ENCODE data around the gene SGSM2. TPM values are rescaled to one million over a fixed set of nuclear protein-coding genes. Genes with fewer than 3 reads are reported as not detected.

Gene SGSM2
- total and polyA plus RNA-seq, 2 of the 13 experiments (the other 11 are each of a cell fraction or from before 2014, with no cell fraction given), result 30.4 to 51.3 TPM

DNA sequence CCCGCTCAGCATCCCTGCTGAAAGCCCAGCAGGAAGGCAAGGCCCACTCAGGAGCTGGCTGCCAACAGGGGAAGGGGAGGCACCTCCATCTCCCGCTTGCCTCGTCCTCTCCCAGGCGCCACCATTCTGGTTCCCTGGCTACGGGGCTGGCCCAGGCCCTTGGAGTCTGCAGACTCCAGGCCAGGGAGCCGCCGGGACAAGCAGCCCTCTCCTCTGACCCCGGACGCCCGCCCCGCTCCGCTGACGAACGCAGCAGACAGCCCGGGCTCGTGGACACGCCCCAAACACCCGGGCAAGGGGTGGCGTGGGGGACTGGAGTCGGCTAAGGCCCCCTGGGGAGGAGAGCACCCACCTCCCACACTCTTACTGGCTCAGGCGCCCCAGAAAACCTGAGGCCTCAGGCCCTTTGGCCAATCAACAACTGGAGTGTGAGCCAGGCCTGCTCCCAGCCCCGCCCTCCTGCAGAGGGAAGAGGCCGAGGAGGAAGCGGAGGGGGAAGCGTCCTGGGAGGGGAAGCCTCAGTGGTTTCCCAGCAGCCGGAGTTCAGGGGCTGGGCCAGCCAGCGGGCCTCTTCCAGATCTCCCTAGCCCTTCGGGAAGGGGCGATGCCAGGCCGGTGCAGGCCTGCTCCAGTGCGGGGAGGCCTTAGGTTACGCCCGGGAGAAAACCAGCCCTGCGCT lies 59.4 kb downstream of the SGSM2 start (continued):
- TF ChIP-seq ETV6 (CRISPR knock-in tag; conservative IDR thresholded peaks at IDR 0.05) (no peak), GATA4 (IDR thresholded peaks at IDR 0.05; ENCODE audit: borderline replicate concordance, low read depth) (no peak), ZNF354B (CRISPR knock-in tag; IDR thresholded peaks at IDR 0.05) (no peak), ZNF576 (CRISPR knock-in tag; IDR thresholded peaks at IDR 0.05) (no peak), POGZ (CRISPR knock-in tag; IDR thresholded peaks at IDR 0.05) (no peak), DZIP1 (CRISPR knock-in tag; IDR thresholded peaks at IDR 0.05) (no peak), ZFYVE20 (CRISPR knock-in tag; IDR thresholded peaks at IDR 0.05; ENCODE audit: borderline replicate concordance, low read depth) (no peak), ZNF570 (CRISPR knock-in tag; IDR thresholded peaks at IDR 0.05; ENCODE audit: borderline replicate concordance) (no peak), TFDP2 (CRISPR knock-in tag; IDR thresholded peaks at IDR 0.05) (no peak), ZNF549 (CRISPR knock-in tag; IDR thresholded peaks at IDR 0.05) (no peak), ZNF572 (CRISPR knock-in tag; IDR thresholded peaks at IDR 0.05) (no peak), ZNF337 (CRISPR knock-in tag; IDR thresholded peaks at IDR 0.05; ENCODE audit: borderline replicate concordance, low read depth) (no peak), MTF2 (CRISPR knock-in tag; IDR thresholded peaks at IDR 0.05; ENCODE audit: borderline replicate concordance) (no peak), HMGXB4 (CRISPR knock-in tag; IDR thresholded peaks at IDR 0.05; ENCODE audit: borderline replicate concordance in 1 of 2, low read depth in 1 of 2) (peak; percentile 30 to 38; a peak in 1 of 4 replicates), KAT8 (CRISPR knock-in tag; IDR thresholded peaks at IDR 0.05) (peak; percentile 24; the same call in 1 of the 2 replicates), ZMYM3 (CRISPR knock-in tag; IDR thresholded peaks at IDR 0.05) (no peak), KDM4B (CRISPR knock-in tag; IDR thresholded peaks at IDR 0.05) (no peak), NBN (conservative IDR thresholded peaks at IDR 0.05) (no peak), SMAD9 (CRISPR knock-in tag; IDR thresholded peaks at IDR 0.05) (no peak)
- TF ChIP-seq, protein P1, sequence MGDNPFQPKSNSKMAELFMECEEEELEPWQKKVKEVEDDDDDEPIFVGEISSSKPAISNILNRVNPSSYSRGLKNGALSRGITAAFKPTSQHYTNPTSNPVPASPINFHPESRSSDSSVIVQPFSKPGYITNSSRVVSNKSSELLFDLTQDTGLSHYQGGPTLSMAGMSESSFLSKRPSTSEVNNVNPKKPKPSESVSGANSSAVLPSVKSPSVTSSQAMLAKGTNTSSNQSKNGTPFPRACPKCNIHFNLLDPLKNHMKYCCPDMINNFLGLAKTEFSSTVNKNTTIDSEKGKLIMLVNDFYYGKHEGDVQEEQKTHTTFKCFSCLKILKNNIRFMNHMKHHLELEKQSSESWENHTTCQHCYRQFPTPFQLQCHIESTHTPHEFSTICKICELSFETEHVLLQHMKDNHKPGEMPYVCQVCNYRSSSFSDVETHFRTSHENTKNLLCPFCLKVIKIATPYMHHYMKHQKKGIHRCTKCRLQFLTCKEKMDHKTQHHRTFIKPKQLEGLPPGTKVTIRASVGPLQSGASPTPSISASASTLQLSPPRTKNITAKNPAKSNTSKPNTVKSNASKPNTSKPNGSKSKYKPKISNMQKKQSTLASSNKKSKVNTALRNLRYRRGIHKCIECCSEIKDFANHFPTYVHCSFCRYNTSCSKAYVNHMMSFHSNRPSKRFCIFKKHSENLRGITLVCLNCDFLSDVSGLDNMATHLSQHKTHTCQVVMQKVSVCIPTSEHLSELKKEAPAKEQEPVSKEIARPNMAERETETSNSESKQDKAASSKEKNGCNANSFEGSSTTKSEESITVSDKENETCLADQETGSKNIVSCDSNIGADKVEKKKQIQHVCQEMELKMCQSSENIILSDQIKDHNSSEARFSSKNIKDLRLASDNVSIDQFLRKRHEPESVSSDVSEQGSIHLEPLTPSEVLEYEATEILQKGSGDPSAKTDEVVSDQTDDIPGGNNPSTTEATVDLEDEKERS (CRISPR knock-in tag; IDR thresholded peaks at IDR 0.05), result no peak

Data from HepG2 (cell line).